GM21619 (cell line): ENCODE measurements around the gene COL18A1.

Experiments
- ATAC-seq: cut with Tn5 transposase; IDR thresholded peaks from one replicate; pipeline ENCODE4 v1.9.1; 2021; ENCODE audit not compliant: unreplicated experiment

COL18A1 gene

DNA sequence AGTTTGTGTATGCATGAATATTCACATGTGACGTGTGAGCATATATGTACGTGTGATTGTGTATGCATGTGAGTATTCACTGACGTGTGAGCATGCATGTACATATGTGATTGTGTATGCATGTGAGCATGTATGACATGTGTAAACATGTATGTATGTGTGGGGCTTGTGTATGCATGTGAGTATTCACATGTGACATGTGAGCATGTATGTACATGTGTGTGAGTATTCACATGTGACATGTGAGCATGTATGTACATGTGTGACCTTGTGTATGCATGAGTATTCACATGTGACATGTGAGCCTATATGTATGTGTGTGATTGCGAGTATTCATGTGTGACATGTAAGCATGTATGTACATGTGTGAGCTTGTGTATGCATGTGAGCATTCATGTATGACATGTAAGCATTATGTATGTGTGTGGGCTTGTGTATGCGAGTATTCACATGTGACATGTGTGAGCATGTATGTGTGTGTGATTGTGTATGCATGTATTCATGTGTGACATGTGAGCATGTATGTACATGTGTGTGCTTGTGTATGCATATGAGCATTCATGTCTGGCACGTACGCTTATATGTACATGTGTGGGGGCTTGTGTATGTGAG lies 47.8 kb downstream of the COL18A1 start:
- ATAC-seq, result no peak

DNA sequence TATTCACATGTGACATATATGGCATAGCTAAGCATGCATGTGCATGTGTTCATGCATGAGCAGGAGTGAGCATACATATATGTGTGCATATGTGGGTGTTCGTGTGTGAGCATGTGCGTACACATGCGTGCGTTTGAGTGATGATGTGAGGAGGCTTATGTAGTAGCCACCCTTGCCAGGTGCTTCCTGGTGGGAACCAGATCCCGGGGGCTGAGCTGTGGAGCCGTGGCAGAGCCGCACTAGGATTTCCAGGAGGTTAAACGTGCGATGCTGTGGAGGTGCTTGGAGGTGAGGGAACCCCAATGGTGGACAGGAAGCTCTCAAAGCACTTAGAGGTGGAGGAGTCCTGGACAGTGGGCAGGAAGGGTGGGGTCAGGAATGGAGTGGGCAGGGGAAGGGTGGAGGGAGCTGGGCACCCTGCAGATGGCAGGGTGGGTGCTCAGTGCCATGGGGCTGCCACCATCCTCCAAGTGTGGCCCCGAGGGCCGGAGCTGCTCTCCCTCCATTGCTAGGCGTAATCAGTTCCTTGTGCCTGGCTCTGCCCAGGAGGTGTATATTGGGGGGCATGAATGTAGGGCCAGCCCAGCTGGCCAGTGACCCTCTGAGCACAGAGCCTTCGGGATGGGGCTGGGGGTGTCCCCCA lies 48.5 kb downstream of the COL18A1 start:
- ATAC-seq, result no peak

DNA sequence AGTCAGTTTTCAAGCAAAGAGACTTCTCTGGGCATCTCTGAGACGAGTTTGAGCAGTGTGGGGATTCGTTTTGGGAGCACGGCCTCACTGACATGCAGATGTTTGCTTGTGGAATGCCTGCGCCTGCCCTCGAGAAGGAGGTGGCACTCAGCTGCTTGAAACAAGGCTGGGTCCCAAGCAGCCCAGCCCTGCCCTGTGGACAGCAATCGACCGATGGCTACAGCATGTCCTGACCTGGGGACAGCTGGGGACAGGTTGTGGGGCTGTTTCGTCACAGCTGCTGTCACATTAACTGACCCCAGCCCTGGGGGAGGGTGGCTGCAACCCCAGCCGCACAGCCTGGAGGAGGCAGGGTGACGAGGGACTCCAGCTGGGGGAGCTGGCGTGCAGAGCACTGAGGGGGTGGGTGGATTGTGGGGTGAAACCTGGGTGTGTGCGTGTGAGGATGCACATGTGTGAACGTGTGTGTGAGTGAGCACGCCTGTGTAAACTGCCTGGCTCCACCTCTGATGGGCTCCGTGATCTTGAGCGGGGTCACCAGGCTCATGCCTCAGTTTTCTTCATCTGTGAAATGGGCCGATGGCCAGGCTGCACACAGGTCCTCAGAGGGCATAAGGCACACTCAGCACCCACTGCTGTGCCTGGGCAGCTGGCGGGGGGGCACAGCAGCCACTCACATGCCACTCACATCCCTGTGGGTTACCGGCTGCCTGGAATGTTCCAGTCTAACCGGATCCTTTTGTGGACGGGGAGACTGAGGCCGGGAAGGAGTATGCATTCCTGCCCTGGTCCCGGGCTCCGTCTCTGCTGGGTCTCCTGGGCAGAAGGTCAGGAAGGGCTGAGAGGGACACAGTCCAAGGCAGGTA lies 49.3 kb downstream of the COL18A1 start:
- ATAC-seq, result no peak

DNA sequence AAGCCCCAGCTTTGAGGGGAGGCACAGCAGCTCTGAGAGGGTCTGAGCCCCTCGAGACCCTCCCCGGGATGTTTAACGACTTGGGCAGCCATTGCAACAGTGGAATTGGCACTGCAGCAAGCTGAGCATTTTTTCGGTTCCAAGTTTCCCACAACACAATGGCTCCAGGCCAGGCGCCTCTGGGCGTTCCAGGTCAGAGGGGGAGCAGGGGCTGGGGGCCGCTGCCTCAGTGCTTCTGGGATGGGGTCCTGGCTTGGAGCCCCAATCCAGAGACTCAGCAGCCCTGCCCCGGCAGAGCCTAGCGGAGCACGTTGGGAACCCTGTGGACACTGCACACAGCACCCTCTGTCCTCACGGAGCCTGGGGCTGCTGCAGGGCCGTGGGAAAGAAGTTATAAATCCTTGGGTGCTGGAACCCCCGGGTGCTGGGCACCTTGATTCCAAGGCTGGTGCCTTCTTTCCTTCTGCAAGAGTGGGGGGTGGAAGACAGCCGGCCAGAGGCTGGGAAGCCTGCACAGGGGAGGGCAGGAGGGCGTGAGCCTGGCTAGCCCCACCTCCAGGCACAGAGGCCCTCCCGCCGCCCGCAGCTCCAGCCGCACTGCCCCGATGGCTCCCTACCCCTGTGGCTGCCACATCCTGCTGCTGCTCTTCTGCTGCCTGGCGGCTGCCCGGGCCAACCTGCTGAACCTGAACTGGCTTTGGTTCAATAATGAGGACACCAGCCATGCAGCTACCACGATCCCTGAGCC lies 50.1 kb downstream of the COL18A1 start:
- ATAC-seq, result no peak

DNA sequence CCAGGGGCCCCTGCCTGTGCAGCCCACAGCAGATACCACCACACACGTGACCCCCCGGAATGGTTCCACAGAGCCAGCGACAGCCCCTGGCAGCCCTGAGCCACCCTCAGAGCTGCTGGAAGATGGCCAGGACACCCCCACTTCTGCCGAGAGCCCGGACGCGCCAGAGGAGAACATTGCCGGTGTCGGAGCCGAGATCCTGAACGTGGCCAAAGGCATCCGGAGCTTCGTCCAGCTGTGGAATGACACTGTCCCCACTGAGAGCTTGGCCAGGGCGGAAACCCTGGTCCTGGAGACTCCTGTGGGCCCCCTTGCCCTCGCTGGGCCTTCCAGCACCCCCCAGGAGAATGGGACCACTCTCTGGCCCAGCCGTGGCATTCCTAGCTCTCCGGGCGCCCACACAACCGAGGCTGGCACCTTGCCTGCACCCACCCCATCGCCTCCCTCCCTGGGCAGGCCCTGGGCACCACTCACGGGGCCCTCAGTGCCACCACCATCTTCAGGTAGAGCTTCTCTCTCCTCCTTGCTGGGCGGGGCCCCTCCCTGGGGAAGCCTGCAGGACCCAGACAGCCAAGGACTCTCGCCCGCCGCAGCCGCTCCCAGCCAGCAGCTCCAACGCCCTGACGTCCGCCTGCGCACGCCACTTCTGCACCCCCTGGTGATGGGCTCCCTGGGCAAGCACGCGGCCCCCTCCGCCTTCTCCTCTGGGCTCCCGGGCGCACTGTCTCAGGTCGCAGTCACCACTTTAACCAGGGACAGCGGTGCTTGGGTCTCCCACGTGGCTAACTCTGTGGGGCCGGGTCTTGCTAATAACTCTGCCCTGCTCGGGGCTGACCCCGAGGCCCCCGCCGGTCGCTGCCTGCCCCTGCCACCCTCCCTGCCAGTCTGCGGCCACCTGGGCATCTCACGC lies 51.0 kb downstream of the COL18A1 start:
- ATAC-seq, result no peak

- no peak for ATAC-seq
Observed at GRCh38 chr21:45456584-45457160, 51.7 kb downstream of the COL18A1 start.

- no peak for ATAC-seq
Observed at GRCh38 chr21:45457161-45457831, 52.3 kb downstream of the COL18A1 start.

- ATAC-seq, result no peak
Observed at GRCh38 chr21:45457832-45458172, 52.8 kb downstream of the COL18A1 start.

DNA sequence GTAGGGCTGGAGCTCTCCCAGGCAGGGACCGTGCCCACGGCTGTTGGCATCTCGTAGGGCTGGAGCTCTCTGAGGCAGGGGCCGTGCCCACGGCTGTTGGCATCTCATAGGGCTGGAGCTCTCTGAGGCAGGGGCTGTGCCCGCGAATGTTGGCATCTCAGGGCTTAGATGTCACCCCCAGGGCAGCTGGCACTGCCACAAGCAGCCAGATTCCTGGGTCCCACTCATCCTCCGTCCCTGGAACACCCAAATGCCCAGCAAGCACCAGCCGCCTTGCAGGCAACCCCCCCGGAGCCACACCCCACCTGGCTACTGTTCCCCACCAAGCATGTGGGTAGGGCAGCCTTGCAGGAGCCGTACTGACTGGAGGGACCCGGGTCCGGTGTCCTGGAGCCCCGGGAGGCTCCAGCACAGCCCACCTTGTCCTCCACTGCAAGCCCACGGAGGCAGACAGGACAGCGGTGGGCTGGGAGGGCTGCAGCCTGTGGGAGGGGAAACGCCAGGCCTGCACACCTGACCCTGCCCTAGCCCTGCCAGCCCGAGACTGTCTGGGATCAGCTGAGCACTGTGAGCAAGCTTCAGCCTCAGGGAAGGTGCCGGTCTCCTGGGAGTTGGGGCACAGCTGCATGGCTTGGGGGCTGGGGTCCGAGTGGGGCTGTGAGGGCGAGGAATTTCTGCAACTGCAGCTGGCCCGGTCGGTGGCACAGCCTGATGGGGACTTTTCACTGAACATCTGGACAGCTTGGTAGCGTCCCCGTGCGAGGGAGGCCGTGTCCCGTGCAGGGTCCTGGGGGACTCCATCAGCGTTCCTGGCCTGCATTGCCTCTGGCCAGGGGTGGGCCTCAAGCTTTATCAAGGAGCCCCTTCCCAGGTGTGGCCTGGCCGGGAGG lies 53.6 kb downstream of the COL18A1 start:
- no peak for ATAC-seq

GRCh38 chr21:45459171-45460010 lies 54.4 kb downstream of the COL18A1 start:
- ATAC-seq, result no peak

DNA sequence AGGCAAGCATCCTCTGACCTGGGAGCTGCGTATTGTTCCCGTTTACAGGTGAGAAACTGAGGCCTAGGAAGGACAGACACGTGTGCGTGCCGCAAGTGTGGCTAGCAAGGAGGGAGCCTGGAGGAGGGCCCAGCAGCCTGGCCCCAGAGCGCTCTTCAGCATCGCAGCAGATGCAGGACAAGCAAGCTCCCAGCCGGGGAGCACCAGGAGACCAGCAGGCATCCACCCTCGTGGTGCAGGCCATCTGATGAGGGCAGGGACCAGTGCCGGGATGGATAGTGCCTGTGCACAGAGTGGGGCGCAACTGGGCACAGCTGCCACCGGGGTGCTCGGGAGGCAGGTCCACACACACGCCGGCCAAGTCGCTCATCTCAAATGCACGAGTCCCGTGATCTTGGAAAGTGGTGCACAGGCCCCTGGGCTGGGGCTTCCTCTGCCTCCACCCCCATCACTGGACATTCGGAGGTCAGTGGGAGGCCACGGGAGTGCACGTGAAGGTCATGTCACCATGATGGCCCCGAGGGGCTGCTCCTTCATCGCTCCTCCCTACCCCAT lies 55.1 kb downstream of the COL18A1 start:
- ATAC-seq, result no peak

DNA sequence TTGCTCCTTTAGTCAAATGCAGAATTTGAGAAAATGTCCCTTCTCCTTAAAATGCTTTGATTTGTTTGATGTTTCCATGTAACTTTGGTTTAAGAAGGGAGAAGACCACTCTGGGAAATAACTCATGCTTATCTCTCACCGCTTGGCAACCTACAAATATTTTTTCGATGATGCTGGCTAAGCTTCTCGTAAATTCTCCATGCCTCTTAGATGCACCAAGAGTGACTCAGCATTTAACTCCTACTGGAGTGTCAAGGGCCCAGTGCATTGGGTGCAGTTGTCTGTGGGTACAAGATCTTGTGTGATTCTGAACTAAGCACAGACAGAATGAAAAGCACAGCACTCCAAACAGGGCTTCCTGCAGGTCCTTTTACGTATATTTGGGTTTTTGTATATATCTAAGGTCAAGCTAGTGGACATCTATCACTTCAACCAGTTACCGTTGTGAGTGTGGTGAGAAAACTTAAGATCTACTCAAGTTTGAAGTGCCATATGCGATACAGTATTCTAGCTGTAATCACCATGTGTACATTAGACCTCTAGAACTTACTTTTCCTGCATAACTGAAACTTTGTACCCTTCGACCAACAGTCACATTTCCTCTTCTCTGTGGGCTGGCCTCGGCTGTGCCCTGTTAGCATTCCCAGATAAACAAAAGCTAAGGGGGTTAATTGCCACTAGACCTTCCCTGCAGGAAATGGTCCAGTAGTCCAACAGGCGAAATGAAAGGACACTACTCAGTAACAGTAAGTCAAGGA lies 55.8 kb downstream of the COL18A1 start:
- ATAC-seq, result no peak

DNA sequence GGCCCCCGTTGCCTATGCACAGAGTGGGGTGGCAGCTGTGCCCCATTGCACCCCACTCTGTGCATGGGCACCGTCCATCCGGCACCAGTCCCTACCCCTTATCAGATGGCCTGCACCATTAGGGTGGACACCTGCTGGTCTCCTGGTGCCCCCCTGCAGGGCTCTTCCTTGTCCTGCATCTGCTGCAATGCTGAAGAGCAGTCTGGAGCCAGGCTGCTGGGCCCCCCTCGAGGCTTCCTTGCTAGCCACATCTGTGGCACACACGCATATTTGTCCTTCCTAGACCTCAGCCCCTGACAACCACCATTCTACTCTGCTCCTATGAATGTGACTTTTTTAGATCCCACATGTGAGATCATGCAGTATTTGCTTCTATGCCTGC lies 56.4 kb downstream of the COL18A1 start:
- no peak for ATAC-seq

- no peak for ATAC-seq
Observed at GRCh38 chr21:45461806-45462341, 56.9 kb downstream of the COL18A1 start.

DNA sequence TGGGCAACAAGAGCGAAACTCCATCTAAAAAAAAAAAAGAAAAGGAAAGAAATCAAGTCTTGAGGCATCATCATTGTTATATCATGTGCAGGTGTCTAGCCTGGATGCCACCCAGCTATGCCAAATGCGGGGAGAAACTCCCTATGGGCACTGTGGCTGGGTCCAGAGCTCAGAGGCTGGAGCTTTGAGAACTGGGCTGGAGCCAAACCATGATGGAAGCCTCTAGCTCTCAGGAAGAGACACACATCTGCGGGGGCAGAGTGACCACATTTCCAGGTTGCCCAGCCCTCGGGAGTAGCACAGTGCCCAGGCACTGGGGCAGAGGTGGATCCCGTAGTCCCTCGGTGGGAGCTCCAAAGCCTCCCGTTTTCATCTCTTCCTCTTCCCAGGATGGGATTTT lies 58.9 kb downstream of the COL18A1 start:
- ATAC-seq, result no peak

- ATAC-seq, result no peak
Observed at GRCh38 chr21:45464309-45464708, 59.3 kb downstream of the COL18A1 start.
